ENCODE data around the gene IPO9. TPM values are rescaled to one million over a fixed set of nuclear protein-coding genes. Genes with fewer than 3 reads are reported as not detected.

Gene IPO9
- total RNA-seq, 1 experiment from 2014 or later = 80.6 TPM

- no peak for TF ChIP-seq POLR2AphosphoS5 (IDR thresholded peaks at IDR 0.05; ENCODE audit: low read depth, low read length)
- peak; percentile 63 for TF ChIP-seq RAD21 (IDR thresholded peaks at IDR 0.05; ENCODE audit: low read depth)
- TF ChIP-seq EGR1 (IDR thresholded peaks at IDR 0.05; ENCODE audit: low read depth) = no peak
- TF ChIP-seq CTCF (IDR thresholded peaks at IDR 0.05 in 2 of 3, conservative IDR thresholded peaks at IDR 0.05 in 1 of 3; ENCODE audit: borderline replicate concordance in 1 of 3, insufficient read depth in 1 of 3, low read depth in 2 of 3, low read length in 2 of 3) = peak; percentile 34 to 61 (median 43); a peak in 5 of 6 replicates
- Histone ChIP-seq H4K20me1 (ENCODE audit: insufficient read depth) (no peaks in the 10 kb centered on the region), H3K36me3 (ENCODE audit: control insufficient read depth in 1 of 2, insufficient read depth in 2 of 2, low read length in 2 of 2) (peaks cover 0 to 6% of the 10 kb centered on the region in 2 experiments; a peak in 1 of 4 replicates), H3K4me3 (replicated peaks in 1 of 2; ENCODE audit: low read depth in 1 of 2, low read length in 2 of 2) (no peak overlapping the region), H2AFZ (ENCODE audit: low read depth, low read length, poor library complexity, severe bottlenecking) (no peak overlapping the region), H3K4me2 (ENCODE audit: low read length) (no peak overlapping the region), H3K79me2 (ENCODE audit: insufficient read depth, low read length) (no peaks in the 10 kb centered on the region), H3K9me2 (ENCODE audit: insufficient read depth) (no peaks in the 10 kb centered on the region), H3K9me3 (ENCODE audit: control insufficient read depth in 1 of 2, insufficient read depth in 1 of 2, low read depth in 1 of 2, low read length in 2 of 2) (no peaks in the 10 kb centered on the region), H3K27ac (ENCODE audit: low read depth, low read length) (no peak overlapping the region), H3K4me1 (ENCODE audit: control insufficient read depth in 1 of 2, insufficient read depth in 2 of 2, low read length in 2 of 2) (no peaks in the 10 kb centered on the region), H3K27me3 (ENCODE audit: insufficient read depth, low read length) (no peaks in the 10 kb centered on the region), H3K9ac (ENCODE audit: low read length) (no peak overlapping the region)
- peak; percentile 13 for DNase-seq (ENCODE audit: low read depth, low spot score)
- no TSS peak for BruUV-seq (replicated peaks)
- POLR2A ChIA-PET = interaction anchor here (1.2 kb wide), 1 partner anchor 92 kb away, joined by 3 read pairs; no protein-coding TSS in a partner anchor
- CTCF ChIA-PET = interaction anchor here (0.6 to 10.1 kb wide), 13 partner anchors 11 to 315 kb away, joined by 3 to 297 read pairs (median 4); no protein-coding TSS in a partner anchor
- ATAC-seq = peak; percentile 51; the same call in 1 of the 2 replicates
- RAD21 ChIA-PET (ENCODE audit: low non-redundant PET in 1 of 2, low total read pairs in 2 of 2, uncharacterized antibody in 2 of 2, unreplicated experiment in 2 of 2) = interaction anchor here (1.2 to 1.7 kb wide), 2 partner anchors 85 kb away, joined by 6 to 12 read pairs; no protein-coding TSS in a partner anchor
- intact Hi-C loops (cut with micrococcal nuclease) = no loop called here
Measured at GRCh38 chr1:201795066-201795465, 33.9 kb upstream of the IPO9 start.

- Histone ChIP-seq H3K9me3 (ENCODE audit: control insufficient read depth in 1 of 2, insufficient read depth in 1 of 2, low read depth in 1 of 2, low read length in 2 of 2) (no peaks in the 10 kb centered on the region), H3K9me2 (ENCODE audit: insufficient read depth) (no peaks in the 10 kb centered on the region), H3K36me3 (ENCODE audit: control insufficient read depth in 1 of 2, insufficient read depth in 2 of 2, low read length in 2 of 2) (peaks cover 3 to 4% of the 10 kb centered on the region in 2 experiments; a peak in 2 of 4 replicates), H3K9ac (ENCODE audit: low read length) (no peak overlapping the region), H3K4me3 (replicated peaks in 1 of 2; ENCODE audit: low read depth in 1 of 2, low read length in 2 of 2) (no peak overlapping the region), H3K4me2 (ENCODE audit: low read length) (no peak overlapping the region), H3K27me3 (ENCODE audit: insufficient read depth, low read length) (no peaks in the 10 kb centered on the region), H3K27ac (ENCODE audit: low read depth, low read length) (no peak overlapping the region), H3K79me2 (ENCODE audit: insufficient read depth, low read length) (no peaks in the 10 kb centered on the region), H4K20me1 (ENCODE audit: insufficient read depth) (no peaks in the 10 kb centered on the region), H3K4me1 (ENCODE audit: control insufficient read depth in 1 of 2, insufficient read depth in 2 of 2, low read length in 2 of 2) (no peaks in the 10 kb centered on the region), H2AFZ (ENCODE audit: low read depth, low read length, poor library complexity, severe bottlenecking) (no peak overlapping the region)
- ATAC-seq (no peak), DNase-seq (ENCODE audit: low read depth, low spot score) (no peak)
- POLR2A ChIA-PET = no interaction called here
- CTCF ChIA-PET = no interaction called here
- RAD21 ChIA-PET (ENCODE audit: low non-redundant PET in 1 of 2, low total read pairs in 2 of 2, uncharacterized antibody in 2 of 2, unreplicated experiment in 2 of 2) = no interaction called here
- no TSS peak for BruUV-seq (replicated peaks)
- intact Hi-C loops (cut with micrococcal nuclease) = no loop called here
- TF ChIP-seq ZBTB33 (IDR thresholded peaks at IDR 0.05; ENCODE audit: extremely low read depth, insufficient replicate concordance, low read length) (no peak), YY1 (IDR thresholded peaks at IDR 0.05; ENCODE audit: extremely low read depth, insufficient replicate concordance, low read depth, low read length) (no peak), ZNF274 (IDR thresholded peaks at IDR 0.05; ENCODE audit: low read depth, low read length) (no peak), TCF7L2 (IDR thresholded peaks at IDR 0.05; ENCODE audit: borderline replicate concordance, extremely low read depth, insufficient read depth, insufficient read length) (no peak), SIN3A (IDR thresholded peaks at IDR 0.05; ENCODE audit: low read depth) (no peak), SRF (IDR thresholded peaks at IDR 0.05; ENCODE audit: low read depth) (no peak), ZFX (IDR thresholded peaks at IDR 0.05) (no peak), CBX3 (IDR thresholded peaks at IDR 0.05; ENCODE audit: low read depth) (no peak), ATF3 (IDR thresholded peaks at IDR 0.05) (no peak), ELF1 (IDR thresholded peaks at IDR 0.05; ENCODE audit: borderline replicate concordance, low read depth) (no peak)
Measured at GRCh38 chr1:201800246-201800645, 28.7 kb upstream of the IPO9 start.
